GM23338 (cell line): Measurements from ENCODE around the gene GFRAL.

Experiments
- CREB1 ChIP-seq: fragments of 250-450 bp; sonication (Bioruptor Pico); IDR thresholded peaks from 2 replicates; pipeline ENCODE4 v1.5.0; 2020; ENCODE audit warnings: low read depth, mild to moderate bottlenecking, moderate library complexity
- CTCF ChIP-seq, 2 experiments: fragments of 200-600 bp in 1 of 2; sonication (generic) in 1 of 2; conservative IDR thresholded peaks; 2 replicates each; pipeline versions ENCODE4 v1.5.1 to v1.6.1; 2016 to 2017; ENCODE audit warnings: antibody characterized with exemption in 2 of 2, low read depth in 2 of 2, mild to moderate bottlenecking in 2 of 2, moderate library complexity in 1 of 2
- ETS1 ChIP-seq: IDR thresholded peaks from 2 replicates; pipeline ENCODE4 v1.6.1; 2016; ENCODE audit warnings: antibody characterized with exemption
- EZH2 ChIP-seq: fragments of 200-600 bp; sonication (generic); IDR thresholded peaks from one replicate; pipeline ENCODE4 v1.8.0; 2017; ENCODE audit warnings: antibody characterized with exemption, mild to moderate bottlenecking, low read depth; ENCODE audit not compliant: unreplicated experiment
- EZH2phosphoT487 ChIP-seq: fragments of 200-600 bp; sonication (generic); IDR thresholded peaks from one replicate; pipeline ENCODE4 v1.8.1; 2018; ENCODE audit warnings: antibody characterized with exemption; ENCODE audit not compliant: unreplicated experiment
- POLR2AphosphoS5 ChIP-seq: IDR thresholded peaks from 2 replicates; pipeline ENCODE4 v1.6.1; 2016; ENCODE audit warnings: antibody characterized with exemption, low read depth
- ZNF331 ChIP-seq: fragments of 250-450 bp; sonication (Bioruptor Pico); IDR thresholded peaks from 2 replicates; pipeline ENCODE4 v1.5.0; 2020; ENCODE audit warnings: low read depth, mild to moderate bottlenecking, moderate library complexity
- TF ChIP-seq, protein P1 (sequence below): IDR thresholded peaks from one replicate; pipeline ENCODE4 v1.6.1; 2018; ENCODE audit warnings: antibody characterized with exemption; ENCODE audit not compliant: unreplicated experiment

DNA sequence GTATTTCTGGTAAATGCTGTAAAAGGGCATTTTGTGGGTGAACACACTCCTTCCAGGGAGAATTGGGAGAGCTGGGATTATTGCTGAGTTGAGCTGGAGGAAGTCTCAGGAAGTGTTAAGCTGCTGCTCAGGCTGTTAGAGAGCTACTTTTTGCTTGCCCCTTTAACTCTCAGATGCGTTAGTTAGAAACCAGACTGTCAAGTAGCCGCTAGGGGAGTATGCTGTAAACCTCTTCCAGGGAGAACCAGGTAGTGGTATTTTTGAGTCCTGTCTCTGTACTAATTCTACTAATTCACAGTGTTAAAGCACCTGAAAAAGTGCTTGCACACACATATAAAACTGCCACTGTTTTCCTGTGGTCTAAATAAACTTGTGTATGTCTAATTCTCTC, 6.6 kb upstream of the GFRAL start:
- TF ChIP-seq EZH2 (no peak), CTCF (conservative IDR thresholded peaks at IDR 0.05; ENCODE audit: low read depth in 2 of 2) (no peak), CREB1 (no peak), POLR2AphosphoS5 (no peak), ETS1 (no peak), ZNF331 (CRISPR knock-in tag) (no peak), EZH2phosphoT487 (no peak)
- TF ChIP-seq, protein P1, sequence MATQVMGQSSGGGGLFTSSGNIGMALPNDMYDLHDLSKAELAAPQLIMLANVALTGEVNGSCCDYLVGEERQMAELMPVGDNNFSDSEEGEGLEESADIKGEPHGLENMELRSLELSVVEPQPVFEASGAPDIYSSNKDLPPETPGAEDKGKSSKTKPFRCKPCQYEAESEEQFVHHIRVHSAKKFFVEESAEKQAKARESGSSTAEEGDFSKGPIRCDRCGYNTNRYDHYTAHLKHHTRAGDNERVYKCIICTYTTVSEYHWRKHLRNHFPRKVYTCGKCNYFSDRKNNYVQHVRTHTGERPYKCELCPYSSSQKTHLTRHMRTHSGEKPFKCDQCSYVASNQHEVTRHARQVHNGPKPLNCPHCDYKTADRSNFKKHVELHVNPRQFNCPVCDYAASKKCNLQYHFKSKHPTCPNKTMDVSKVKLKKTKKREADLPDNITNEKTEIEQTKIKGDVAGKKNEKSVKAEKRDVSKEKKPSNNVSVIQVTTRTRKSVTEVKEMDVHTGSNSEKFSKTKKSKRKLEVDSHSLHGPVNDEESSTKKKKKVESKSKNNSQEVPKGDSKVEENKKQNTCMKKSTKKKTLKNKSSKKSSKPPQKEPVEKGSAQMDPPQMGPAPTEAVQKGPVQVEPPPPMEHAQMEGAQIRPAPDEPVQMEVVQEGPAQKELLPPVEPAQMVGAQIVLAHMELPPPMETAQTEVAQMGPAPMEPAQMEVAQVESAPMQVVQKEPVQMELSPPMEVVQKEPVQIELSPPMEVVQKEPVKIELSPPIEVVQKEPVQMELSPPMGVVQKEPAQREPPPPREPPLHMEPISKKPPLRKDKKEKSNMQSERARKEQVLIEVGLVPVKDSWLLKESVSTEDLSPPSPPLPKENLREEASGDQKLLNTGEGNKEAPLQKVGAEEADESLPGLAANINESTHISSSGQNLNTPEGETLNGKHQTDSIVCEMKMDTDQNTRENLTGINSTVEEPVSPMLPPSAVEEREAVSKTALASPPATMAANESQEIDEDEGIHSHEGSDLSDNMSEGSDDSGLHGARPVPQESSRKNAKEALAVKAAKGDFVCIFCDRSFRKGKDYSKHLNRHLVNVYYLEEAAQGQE: no peak
